Measurements from ENCODE around the gene SFT2D3.

Gene SFT2D3

DNA sequence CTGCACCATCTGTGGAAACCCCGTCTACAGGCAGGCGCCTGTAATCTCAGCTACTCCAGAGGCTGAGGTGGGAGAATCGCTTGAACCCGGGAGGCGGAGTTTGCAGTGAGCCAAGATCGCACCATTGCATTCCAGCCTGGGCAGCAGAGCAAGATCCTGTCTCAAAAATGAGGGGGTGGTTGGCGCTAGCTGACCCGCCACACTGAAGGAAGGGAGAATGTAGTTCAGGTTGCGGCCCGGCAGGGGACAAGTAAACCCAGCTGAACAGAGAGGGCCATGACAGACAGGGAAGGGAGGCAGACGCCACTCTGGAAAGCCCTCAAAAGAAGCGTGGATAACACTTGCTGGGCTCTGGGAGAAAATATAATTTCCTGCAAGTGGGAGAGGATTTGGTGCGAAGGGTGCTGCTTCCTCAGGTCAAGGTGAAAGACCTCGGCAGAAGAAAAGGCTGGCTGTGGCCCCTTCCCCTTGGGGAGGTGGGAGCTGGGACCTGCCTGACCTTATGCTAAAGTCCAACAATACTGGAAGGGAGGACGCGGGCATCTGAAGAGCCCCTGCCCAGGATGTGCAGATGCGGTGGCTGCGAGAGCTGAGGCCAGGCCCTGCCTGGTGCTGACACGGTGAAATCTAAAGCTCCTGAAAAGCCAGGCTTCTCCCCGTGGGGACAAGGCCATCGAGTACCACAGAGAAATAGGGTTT, 3.7 kb upstream of the SFT2D3 start:
- peaks cover 8% of the 10 kb centered on the region for H3K4me1 ChIP-seq (ENCODE audit: insufficient read depth, poor library complexity, severe bottlenecking)
- peaks cover 2% of the 10 kb centered on the region for H3K36me3 ChIP-seq (ENCODE audit: low read depth)
- DNase-seq (ENCODE audit: low spot score) (no peak), ATAC-seq (ENCODE audit: low read depth) (no peak)
- TF ChIP-seq, protein P1, sequence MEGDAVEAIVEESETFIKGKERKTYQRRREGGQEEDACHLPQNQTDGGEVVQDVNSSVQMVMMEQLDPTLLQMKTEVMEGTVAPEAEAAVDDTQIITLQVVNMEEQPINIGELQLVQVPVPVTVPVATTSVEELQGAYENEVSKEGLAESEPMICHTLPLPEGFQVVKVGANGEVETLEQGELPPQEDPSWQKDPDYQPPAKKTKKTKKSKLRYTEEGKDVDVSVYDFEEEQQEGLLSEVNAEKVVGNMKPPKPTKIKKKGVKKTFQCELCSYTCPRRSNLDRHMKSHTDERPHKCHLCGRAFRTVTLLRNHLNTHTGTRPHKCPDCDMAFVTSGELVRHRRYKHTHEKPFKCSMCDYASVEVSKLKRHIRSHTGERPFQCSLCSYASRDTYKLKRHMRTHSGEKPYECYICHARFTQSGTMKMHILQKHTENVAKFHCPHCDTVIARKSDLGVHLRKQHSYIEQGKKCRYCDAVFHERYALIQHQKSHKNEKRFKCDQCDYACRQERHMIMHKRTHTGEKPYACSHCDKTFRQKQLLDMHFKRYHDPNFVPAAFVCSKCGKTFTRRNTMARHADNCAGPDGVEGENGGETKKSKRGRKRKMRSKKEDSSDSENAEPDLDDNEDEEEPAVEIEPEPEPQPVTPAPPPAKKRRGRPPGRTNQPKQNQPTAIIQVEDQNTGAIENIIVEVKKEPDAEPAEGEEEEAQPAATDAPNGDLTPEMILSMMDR (IDR thresholded peaks at IDR 0.05; ENCODE audit: poor library complexity, severe bottlenecking), result no peak
- H3K9me3 ChIP-seq (ENCODE audit: severe bottlenecking), result no peaks in the 10 kb centered on the region
- no peak overlapping the region for H3K27ac ChIP-seq (ENCODE audit: poor library complexity, severe bottlenecking)
- H3K4me3 ChIP-seq (ENCODE audit: severe bottlenecking), result no peak overlapping the region
- no peaks in the 10 kb centered on the region for H3K27me3 ChIP-seq (ENCODE audit: insufficient read depth, poor library complexity, severe bottlenecking)

DNA sequence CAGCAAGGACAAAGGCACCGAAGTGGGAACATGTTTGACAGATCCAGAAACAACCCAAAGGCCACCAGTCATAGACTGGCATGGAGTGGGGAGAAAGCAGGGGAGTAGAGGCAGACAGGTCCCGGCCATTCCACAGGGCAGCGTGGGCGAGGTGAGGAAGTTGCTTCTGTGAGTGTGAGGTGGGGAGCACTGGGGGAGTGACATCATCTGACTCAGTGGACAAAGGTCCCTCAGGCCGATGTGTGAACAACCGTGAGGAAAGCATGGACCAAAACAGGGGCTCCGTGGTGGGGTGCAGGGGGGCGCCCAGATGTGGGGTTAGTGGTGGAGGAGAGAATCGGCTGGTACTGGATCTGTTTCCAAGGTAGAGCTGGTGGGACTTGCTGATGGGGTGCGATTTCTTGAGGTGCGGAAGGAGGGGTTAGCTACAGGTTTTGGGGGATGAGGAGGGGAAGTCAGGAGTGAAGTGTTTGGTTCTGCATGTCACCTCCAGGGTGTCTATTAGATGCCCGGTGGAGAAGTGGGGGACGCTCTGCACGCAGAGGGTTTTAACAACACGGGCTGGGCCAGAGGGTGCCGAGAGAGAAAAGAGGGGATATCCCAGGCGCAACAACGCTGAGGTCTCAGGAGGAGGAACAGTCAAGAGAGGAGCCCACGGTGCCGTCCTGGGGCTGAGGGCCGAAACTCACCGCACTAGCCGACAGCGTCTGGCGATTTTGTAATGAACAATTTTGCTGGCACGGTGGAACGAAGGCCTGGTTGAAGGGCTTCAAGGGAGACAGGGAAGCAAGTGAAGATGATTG, 2.5 kb upstream of the SFT2D3 start:
- no peaks in the 10 kb centered on the region for H3K9me3 ChIP-seq (ENCODE audit: severe bottlenecking)
- peaks cover 13% of the 10 kb centered on the region for H3K36me3 ChIP-seq (ENCODE audit: low read depth)
- no peak overlapping the region for H3K27ac ChIP-seq (ENCODE audit: poor library complexity, severe bottlenecking)
- peaks cover 11% of the 10 kb centered on the region for H3K4me1 ChIP-seq (ENCODE audit: insufficient read depth, poor library complexity, severe bottlenecking)
- ATAC-seq (ENCODE audit: low read depth) (no peak), DNase-seq (ENCODE audit: low spot score) (no peak)
- TF ChIP-seq, protein P1 (IDR thresholded peaks at IDR 0.05; ENCODE audit: poor library complexity, severe bottlenecking), result no peak
- no peaks in the 10 kb centered on the region for H3K27me3 ChIP-seq (ENCODE audit: insufficient read depth, poor library complexity, severe bottlenecking)
- H3K4me3 ChIP-seq (ENCODE audit: severe bottlenecking), result no peak overlapping the region

DNA sequence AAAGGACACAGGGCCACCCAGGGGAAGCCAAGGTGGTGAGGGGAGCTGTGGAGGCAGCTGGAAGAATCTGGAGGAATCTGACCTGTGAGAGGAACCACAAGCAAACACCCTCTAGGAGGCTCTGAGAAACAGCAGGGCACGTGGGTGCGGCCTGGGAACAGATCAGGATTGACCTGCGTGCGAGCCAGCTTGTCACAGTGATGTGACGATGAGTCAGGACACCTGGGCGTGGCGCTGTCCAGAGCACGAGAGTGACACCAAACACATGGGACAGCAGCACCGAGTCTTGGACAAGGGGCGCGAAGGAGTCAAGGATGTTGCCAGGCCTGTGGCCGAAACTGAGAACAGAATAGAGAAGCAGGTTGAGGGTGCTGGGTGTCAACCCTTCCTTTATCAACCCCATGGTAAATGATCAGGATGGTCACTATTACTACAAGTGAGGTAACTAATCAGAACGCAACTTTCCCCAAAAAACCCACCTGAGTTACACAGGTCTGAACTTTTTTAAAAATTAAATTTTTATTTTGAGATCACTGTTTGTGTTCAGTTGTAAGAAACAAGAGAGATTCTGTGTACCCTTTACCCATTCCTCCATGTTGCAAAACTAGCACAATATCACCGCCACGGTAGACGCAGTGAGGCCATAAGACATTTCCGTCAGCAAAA, 637 bp upstream of the SFT2D3 start:
- H3K4me1 ChIP-seq (ENCODE audit: insufficient read depth, poor library complexity, severe bottlenecking), result peaks cover 11% of the 10 kb centered on the region
- peak overlapping the region; percentile 81 for H3K27ac ChIP-seq (ENCODE audit: poor library complexity, severe bottlenecking)
- no peaks in the 10 kb centered on the region for H3K9me3 ChIP-seq (ENCODE audit: severe bottlenecking)
- DNase-seq (ENCODE audit: low spot score), result no peak
- ATAC-seq (ENCODE audit: low read depth), result no peak
- H3K4me3 ChIP-seq (ENCODE audit: severe bottlenecking), result peak overlapping the region; percentile 83
- no peaks in the 10 kb centered on the region for H3K27me3 ChIP-seq (ENCODE audit: insufficient read depth, poor library complexity, severe bottlenecking)
- peaks cover 20% of the 10 kb centered on the region for H3K36me3 ChIP-seq (ENCODE audit: low read depth)
- TF ChIP-seq, protein P1 (IDR thresholded peaks at IDR 0.05; ENCODE audit: poor library complexity, severe bottlenecking), result no peak

DNA sequence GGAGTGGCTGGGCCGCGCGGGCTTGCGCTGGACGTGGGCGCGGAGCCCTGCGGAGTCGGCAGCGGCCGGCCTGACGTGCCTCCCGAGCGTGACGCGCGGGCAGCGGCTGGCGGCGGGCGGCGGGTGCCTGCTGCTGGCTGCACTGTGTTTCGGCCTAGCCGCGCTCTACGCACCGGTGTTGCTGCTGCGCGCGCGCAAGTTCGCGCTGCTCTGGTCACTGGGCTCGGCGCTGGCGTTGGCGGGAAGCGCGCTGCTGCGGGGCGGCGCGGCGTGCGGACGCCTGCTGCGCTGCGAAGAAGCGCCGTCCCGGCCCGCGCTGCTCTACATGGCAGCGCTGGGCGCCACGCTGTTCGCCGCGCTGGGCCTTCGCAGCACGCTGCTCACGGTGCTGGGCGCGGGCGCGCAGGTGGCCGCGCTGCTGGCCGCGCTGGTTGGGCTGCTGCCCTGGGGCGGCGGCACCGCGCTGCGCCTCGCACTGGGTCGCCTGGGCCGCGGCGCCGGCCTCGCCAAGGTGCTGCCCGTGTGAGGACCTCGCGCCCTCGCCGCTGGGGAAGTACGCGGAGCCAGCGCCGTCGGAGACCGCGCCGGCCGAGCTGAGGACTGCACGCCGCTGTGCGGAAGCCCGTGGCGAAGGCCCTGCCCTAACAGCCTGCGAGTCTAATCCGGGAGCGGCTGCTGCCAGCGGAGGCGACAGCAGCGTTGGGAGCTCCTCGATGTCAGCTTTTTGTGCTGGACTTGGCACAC, 526 bp downstream of the SFT2D3 start:
- ATAC-seq (ENCODE audit: low read depth), result peak; percentile 72
- H3K27ac ChIP-seq (ENCODE audit: poor library complexity, severe bottlenecking), result peak overlapping the region; percentile 81
- H3K27me3 ChIP-seq (ENCODE audit: insufficient read depth, poor library complexity, severe bottlenecking), result no peaks in the 10 kb centered on the region
- no peak for DNase-seq (ENCODE audit: low spot score)
- H3K4me3 ChIP-seq (ENCODE audit: severe bottlenecking), result peak overlapping the region; percentile 83
- TF ChIP-seq, protein P1 (IDR thresholded peaks at IDR 0.05; ENCODE audit: poor library complexity, severe bottlenecking), result peak; percentile 14
- no peaks in the 10 kb centered on the region for H3K9me3 ChIP-seq (ENCODE audit: severe bottlenecking)
- peaks cover 11% of the 10 kb centered on the region for H3K4me1 ChIP-seq (ENCODE audit: insufficient read depth, poor library complexity, severe bottlenecking)
- H3K36me3 ChIP-seq (ENCODE audit: low read depth), result peaks cover 24% of the 10 kb centered on the region

All from RWPE2 (cell line).